Urinary bladder (tissue), 4 donors: Measurements from ENCODE around the gene HHIPL1. TPM values are rescaled to one million over a fixed set of nuclear protein-coding genes. Genes with fewer than 3 reads are reported as not detected.

Source experiments
- DNase-seq: peaks from one replicate; pipeline ENCODE4 v3.0.0-alpha.2; 2015; ENCODE audit errors: extremely low spot score
- H3K27ac ChIP-seq: one replicate; pipeline ENCODE4 v1.5.1; 2013; ENCODE audit warnings: low read depth, mild to moderate bottlenecking, moderate library complexity
- H3K36me3 ChIP-seq: one replicate; pipeline ENCODE4 v1.6.1; 2013; ENCODE audit warnings: mild to moderate bottlenecking, moderate library complexity; ENCODE audit not compliant: insufficient read depth
- H3K4me1 ChIP-seq: one replicate; pipeline ENCODE4 v1.6.1; 2013; ENCODE audit warnings: mild to moderate bottlenecking, moderate library complexity; ENCODE audit not compliant: insufficient read depth
- H3K4me3 ChIP-seq: one replicate; pipeline ENCODE4 v1.5.1; 2013; ENCODE audit warnings: low read depth, low read length
- WGBS: extraction: QIAGEN DNeasy Blood & Tissue Kit; methylation state at CpG from one replicate; pipeline ENCODE4 v1.1.7; 2013; 5-methylcytosine and 5-hydroxymethylcytosine counted together
- polyA plus RNA-seq: library from polyadenylated mRNA; stranded (reverse); fragments of 200-250 nt; gene quantifications from one replicate; pipeline ENCODE4 v1.2.3, GENCODE V29; 2013
- total RNA-seq: library from RNA; depleted of rRNA; stranded (reverse); fragments of >200 nt; gene quantifications from one replicate; pipeline ENCODE4 v1.2.3, GENCODE V29; 2014
- donor health status: healthy with polysubstance abuse.
- donor health status: healthy.

The HHIPL1 gene
- total and polyA plus RNA-seq, 2 donors, result 2.1 to 3.8 TPM

DNA sequence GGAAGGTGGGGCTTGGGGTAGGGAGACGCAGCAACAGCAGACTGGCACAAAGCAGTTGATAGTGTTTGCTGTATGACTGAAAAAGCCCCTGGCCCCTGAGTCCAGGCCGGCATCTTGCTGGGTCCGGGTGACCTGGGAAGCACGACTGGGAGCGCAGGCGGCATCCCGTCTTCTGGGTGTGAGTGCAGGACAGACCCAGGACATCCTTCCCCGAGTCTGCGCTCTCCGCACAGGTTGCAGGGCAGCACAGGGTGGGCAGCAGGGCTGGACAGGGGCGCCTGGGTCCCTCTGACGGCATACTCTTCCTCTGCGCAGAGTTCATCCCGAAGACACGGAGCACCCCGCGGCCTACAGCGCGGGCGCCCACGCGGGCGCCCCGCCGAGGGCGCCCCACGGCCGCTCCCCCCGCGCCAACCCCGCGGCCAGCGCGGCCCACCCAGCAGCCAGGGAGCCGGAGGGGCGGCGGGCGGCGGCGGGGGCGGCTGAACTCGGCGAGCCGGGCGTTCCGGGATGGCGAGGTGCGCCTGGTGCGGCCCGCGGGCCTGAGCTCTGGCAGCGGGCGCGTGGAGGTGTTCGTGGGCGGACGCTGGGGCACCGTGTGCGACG is 29.9 kb downstream of the HHIPL1 start:
- 67% methylated on average over 60 of the region's 60 CpGs for WGBS
- DNase-seq, result no peak
- Histone ChIP-seq H3K4me3 (no peak overlapping the region), H3K4me1 (no peaks in the 10 kb centered on the region), H3K27ac (no peak overlapping the region), H3K36me3 (no peaks in the 10 kb centered on the region)

DNA sequence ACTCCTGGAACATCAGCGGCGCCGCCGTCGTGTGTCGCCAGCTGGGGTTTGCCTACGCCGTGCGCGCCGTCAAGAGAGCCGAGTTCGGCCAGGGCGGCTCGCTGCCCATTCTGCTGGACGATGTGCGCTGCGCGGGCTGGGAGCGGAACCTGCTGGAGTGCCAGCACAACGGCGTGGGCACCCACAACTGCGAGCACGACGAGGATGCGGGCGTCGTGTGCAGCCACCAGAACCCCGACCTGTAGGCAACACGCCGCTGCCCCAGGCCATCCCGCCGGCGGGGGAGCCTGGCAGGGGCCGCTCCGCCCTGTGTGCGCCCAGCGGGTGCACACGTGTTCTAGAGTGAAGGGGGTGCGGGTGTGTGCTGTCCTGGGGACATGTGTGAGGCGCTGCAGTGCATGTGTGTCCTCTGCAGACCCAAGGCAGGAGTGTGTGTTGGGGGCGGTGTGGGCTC is 30.5 kb downstream of the HHIPL1 start:
- Histone ChIP-seq H3K27ac (no peak overlapping the region), H3K4me3 (no peak overlapping the region), H3K4me1 (no peaks in the 10 kb centered on the region), H3K36me3 (no peaks in the 10 kb centered on the region)
- no peak for DNase-seq
- 64% methylated on average over 42 of the region's 42 CpGs for WGBS

DNA sequence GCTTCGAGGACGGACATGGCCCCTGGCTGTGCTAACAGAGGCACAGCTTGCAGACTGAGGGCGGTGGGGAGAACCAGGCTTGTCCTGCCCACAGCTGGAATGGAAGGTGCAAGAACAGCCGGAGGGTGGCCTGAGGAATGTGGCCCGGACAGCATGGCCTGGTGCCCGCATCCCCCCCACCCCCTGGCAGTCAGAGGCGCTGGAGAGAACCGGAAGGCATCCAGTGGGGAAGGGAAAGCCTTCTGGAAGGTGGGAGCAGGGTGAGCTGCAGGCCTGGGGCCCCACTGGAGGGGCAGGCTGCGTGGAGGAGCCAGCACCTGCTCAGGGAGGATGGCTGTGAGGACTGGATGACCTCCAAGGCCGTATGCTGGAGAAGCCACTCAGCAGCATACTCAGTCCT is 31.0 kb downstream of the HHIPL1 start:
- Histone ChIP-seq H3K36me3 (no peaks in the 10 kb centered on the region), H3K4me1 (no peaks in the 10 kb centered on the region), H3K4me3 (no peak overlapping the region), H3K27ac (no peak overlapping the region)
- no peak for DNase-seq
- WGBS, result 50% methylated on average over 10 of the region's 10 CpGs

DNA sequence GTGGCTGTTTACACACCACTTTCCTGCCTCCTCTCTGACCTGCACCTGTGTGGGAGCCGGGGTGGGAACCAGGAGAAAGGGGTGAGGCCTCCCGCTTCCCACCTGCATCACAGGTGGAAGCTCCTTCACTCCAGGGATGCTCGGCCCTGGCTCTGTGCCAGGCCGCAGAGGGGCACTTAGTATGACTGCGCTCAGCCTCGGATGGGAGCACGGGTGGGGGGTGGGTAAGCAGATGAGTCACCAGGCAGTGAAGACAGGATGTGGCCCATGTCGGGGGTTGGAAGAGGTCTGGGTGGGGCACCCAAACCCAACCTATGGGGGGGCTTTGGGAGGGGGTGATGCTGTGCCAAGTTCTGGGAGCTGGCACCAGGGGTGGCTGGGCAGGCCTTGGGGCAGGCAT is 31.7 kb downstream of the HHIPL1 start:
- 73% methylated on average over 8 of the region's 8 CpGs for WGBS
- H3K4me3 ChIP-seq, result no peak overlapping the region
- no peaks in the 10 kb centered on the region for H3K4me1 ChIP-seq
- DNase-seq, result no peak
- H3K27ac ChIP-seq, result no peak overlapping the region
- no peaks in the 10 kb centered on the region for H3K36me3 ChIP-seq

DNA sequence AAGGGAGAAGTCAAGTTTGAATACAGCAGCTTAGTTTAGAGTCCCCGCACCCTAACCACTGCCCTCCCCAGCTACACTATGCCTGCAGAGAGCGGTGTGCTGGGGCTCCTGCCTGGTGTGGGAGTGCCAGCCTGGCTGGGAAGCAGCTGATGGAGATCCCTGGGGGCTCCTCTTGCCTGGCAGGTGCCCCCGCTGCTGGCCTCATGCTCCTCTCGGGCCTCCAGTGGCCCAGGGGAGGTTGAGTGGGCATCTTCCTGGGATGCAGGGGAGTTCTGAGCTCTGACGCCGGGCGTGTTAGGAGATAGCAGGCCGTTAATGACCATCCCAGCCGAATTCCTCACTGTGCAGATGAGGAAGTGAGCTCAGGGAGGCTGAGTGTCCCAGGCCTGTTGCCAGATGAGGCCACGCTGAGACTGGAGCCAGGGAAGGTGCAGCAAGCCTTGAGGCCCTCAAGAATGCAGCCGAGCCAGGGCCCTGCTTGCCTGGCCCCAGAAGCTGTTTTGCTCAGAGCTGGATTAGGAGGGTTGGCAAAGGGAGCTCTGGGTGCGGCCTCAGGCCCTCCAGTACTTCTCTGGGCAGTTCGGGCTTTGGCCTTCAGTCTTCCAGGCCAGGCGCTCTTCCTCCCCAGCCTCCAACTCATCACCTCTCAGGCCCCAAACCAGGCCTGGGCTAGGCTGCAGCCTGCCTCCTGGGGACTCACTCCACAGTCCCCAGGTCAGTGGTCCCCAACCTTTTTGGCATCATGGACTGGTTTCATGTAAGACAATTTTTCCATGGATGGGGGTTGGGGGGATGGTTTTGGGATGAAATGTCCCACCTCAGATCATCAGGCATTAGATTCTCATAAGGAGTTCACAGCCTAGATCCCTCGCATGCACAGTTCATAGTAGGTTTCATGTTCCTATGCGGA is 32.6 kb downstream of the HHIPL1 start:
- WGBS, result 84% methylated on average over 16 of the region's 16 CpGs
- Histone ChIP-seq H3K4me1 (no peaks in the 10 kb centered on the region), H3K4me3 (no peak overlapping the region), H3K27ac (no peak overlapping the region), H3K36me3 (no peaks in the 10 kb centered on the region)
- no peak for DNase-seq

- no peak for DNase-seq
- H3K27ac ChIP-seq, result no peak overlapping the region
Observed at GRCh38 chr14:99678198-99678597, 33.3 kb downstream of the HHIPL1 start.

DNA sequence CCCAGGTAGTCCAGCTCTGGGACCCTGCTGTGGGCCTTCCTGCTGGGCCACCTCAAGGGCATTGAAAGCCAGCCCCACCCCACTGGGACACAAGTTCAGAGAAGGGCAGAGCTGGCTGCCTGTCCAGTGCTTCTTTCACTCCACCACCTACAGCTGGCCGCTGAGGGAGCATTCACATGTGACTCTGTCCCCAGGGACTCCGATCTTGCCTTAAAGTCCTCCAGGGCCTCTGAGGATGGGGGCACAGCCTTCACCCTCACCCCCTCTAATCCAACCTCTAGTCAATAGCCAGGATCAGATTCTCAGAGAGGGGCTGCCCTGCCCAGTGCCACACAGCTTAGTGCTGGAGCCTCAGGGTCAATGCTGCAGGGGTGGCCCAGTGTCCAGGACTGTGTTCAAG is 34.2 kb downstream of the HHIPL1 start:
- no peak overlapping the region for H3K4me3 ChIP-seq
- WGBS, result 96% methylated on average over 2 of the region's 2 CpGs
- DNase-seq, result no peak
- H3K4me1 ChIP-seq, result no peaks in the 10 kb centered on the region
- no peaks in the 10 kb centered on the region for H3K36me3 ChIP-seq
- no peak overlapping the region for H3K27ac ChIP-seq

More at GRCh38 chr14:99678198-99678597, 33.3 kb downstream of the HHIPL1 start:
- WGBS, result 95% methylated on average over 6 of the region's 6 CpGs
- H3K4me1 ChIP-seq, result no peaks in the 10 kb centered on the region
- no peak overlapping the region for H3K4me3 ChIP-seq
- no peaks in the 10 kb centered on the region for H3K36me3 ChIP-seq

DNA sequence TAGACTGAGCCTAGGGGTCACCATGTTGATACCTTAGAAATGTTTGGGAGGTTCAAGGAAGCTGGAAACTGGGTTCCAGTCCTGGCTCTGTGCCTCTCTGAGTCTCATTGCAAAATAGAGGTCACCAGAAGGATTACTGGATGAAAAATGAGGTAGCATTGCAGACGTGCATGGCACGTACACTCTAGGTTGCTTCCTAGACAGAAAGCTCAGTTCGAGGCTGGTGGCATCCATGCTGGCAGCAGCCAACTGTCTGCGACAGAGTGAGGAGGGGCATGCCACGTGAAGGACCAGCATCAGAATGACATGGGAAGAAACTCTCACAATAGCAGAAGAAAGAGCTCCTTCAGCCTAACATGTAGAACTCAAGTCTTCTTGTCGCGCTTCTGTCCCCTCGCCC is 34.6 kb downstream of the HHIPL1 start:
- H3K27ac ChIP-seq, result no peak overlapping the region
- no peaks in the 10 kb centered on the region for H3K4me1 ChIP-seq
- H3K4me3 ChIP-seq, result no peak overlapping the region
- H3K36me3 ChIP-seq, result no peaks in the 10 kb centered on the region
- no peak for DNase-seq
- 79% methylated on average over 8 of the region's 8 CpGs for WGBS

GRCh38 chr14:99679996-99680395 is 35.1 kb downstream of the HHIPL1 start:
- Histone ChIP-seq H3K4me3 (no peak overlapping the region), H3K36me3 (no peaks in the 10 kb centered on the region), H3K4me1 (no peaks in the 10 kb centered on the region), H3K27ac (no peak overlapping the region)
- 71% methylated on average over 5 of the region's 5 CpGs for WGBS
- DNase-seq, result no peak

DNA sequence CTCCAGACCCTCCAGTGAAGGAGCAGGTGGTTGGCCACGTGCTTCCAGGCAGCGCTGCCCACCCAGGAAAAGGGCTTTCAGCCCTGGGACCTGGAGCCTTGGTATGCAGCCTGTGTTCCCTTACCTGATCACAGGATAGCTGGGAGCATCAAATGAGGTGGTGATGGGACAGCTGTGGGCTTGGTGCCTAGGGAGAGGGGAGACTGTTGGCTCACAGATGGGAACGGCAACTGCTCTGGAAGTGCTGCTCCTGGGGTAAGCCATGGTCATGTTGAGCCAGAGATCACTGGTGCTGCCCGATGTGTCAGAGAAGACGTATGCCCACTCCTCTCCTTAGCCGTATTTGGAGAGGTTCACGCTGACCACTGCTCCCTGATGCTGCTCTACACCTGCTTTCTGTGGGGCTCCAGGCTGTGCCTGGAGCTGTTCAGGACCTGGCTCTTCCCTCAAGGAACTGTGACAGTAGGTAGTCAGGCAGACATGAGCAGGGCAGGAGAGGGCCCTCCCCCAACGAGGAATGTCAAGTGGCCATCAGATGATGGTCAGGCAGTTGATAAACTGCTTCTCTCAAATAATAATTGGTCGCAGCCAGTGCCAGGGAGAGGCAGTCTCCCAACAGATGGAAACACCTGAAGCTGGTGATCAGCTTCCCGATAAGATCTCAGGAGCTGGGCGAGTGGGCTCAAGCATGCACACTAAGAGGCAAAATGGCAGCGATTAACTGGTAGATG is 36.3 kb downstream of the HHIPL1 start:
- no peaks in the 10 kb centered on the region for H3K36me3 ChIP-seq
- 78% methylated on average over 12 of the region's 12 CpGs for WGBS
- H3K4me3 ChIP-seq, result no peak overlapping the region
- H3K27ac ChIP-seq, result no peak overlapping the region
- no peak for DNase-seq
- H3K4me1 ChIP-seq, result no peaks in the 10 kb centered on the region

DNA sequence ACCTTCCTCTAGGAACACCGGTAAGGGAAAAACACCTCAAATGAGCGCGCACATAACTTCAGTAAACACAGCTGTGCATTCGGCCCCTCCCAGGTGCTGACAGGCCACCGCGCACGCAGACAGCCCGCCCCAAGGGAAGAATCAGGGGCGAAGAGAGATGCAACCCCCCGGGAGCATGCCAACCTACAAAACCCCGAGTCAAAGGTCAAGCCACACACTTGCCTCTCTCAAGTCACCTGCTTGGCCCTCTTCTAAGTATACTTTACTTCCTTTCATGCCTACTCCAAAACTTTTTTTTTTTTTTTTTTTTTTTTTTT is 36.9 kb downstream of the HHIPL1 start:
- no peak for DNase-seq
- WGBS, result 86% methylated on average over 11 of the region's 11 CpGs
- no peaks in the 10 kb centered on the region for H3K36me3 ChIP-seq

GRCh38 chr14:99682809-99683618 is 38.1 kb downstream of the HHIPL1 start:
- DNase-seq, result no peak
- under 1% methylated on average over 42 of the region's 42 CpGs for WGBS

More for the DNA sequence above, 36.9 kb downstream of the HHIPL1 start:
- Histone ChIP-seq H3K4me1 (no peaks in the 10 kb centered on the region), H3K4me3 (no peak overlapping the region), H3K27ac (no peak overlapping the region)

More at GRCh38 chr14:99682809-99683618, 38.1 kb downstream of the HHIPL1 start:
- peak overlapping the region; percentile 70 for H3K27ac ChIP-seq
- no peaks in the 10 kb centered on the region for H3K36me3 ChIP-seq
- H3K4me3 ChIP-seq, result peak overlapping the region; percentile 63
- H3K4me1 ChIP-seq, result no peaks in the 10 kb centered on the region
